SU-DHL-6 (cell line): ENCODE data around the gene MYBPC3.

ENCODE experiments used
- H2AFZ ChIP-seq: fragments of 200-600 bp; sonication (generic); 2 replicates; pipeline ENCODE4 v1.6.1; 2014; ENCODE audit warnings: low read depth, mild to moderate bottlenecking, moderate library complexity, mixed read lengths, antibody characterized with exemption, low read length; ENCODE audit not compliant: severe bottlenecking
- H3F3A ChIP-seq: fragments of 200-600 bp; shearing (Covaris generic); 2 replicates; pipeline ENCODE4 v1.6.0; 2016; ENCODE audit warnings: antibody characterized with exemption, mild to moderate bottlenecking; ENCODE audit not compliant: insufficient read depth
- H3K27ac ChIP-seq: fragments of 200-600 bp; sonication (generic); 2 replicates; pipeline ENCODE4 v1.5.1; 2016; ENCODE audit warnings: low read depth, mild to moderate bottlenecking, low read length, moderate library complexity, mixed read lengths
- H3K27me3 ChIP-seq: fragments of 200-600 bp; sonication (generic), shearing (Covaris generic); 2 replicates; pipeline ENCODE4 v1.6.0; 2014; ENCODE audit warnings: mild to moderate bottlenecking, low read length
- H3K36me3 ChIP-seq: fragments of 200-600 bp; sonication (generic); 2 replicates; pipeline ENCODE4 v1.6.1; 2014; ENCODE audit warnings: mild to moderate bottlenecking, low read length, mixed read lengths
- H3K4me2 ChIP-seq: fragments of 300-600, 200-600 bp; shearing (Covaris generic), sonication (generic); 2 replicates; pipeline ENCODE4 v1.6.0; 2014; ENCODE audit warnings: low read length, low read depth, mild to moderate bottlenecking; ENCODE audit not compliant: poor library complexity, severe bottlenecking
- H3K4me3 ChIP-seq: fragments of 200-600 bp; sonication (generic); 2 replicates; pipeline ENCODE4 v1.5.1; 2014; ENCODE audit warnings: antibody characterized with exemption, low read length, mild to moderate bottlenecking, mixed read lengths; ENCODE audit not compliant: insufficient read depth, poor library complexity, severe bottlenecking
- H3K79me2 ChIP-seq: fragments of 200-600 bp; sonication (generic); 2 replicates; pipeline ENCODE4 v1.6.1; 2014; ENCODE audit warnings: mild to moderate bottlenecking, low read length, moderate library complexity; ENCODE audit not compliant: insufficient read depth
- H3K9ac ChIP-seq: fragments of 200-600 bp; sonication (generic); 2 replicates; pipeline ENCODE4 v1.7.0; 2014; ENCODE audit warnings: mild to moderate bottlenecking, low read length
- H3K9me2 ChIP-seq: fragments of 200-600 bp; sonication (generic); replicated peaks from 2 replicates; pipeline ENCODE4 v1.6.1; 2014; ENCODE audit warnings: low read length; ENCODE audit not compliant: insufficient read depth
- H3K9me3 ChIP-seq: fragments of 200-600 bp; sonication (generic); 2 replicates; pipeline ENCODE4 v1.6.1; 2014; ENCODE audit warnings: low read length, mixed read lengths; ENCODE audit not compliant: insufficient read depth
- H4K20me1 ChIP-seq: fragments of 200-600 bp; sonication (generic); 2 replicates; pipeline ENCODE4 v1.6.1; 2014; ENCODE audit warnings: low read depth, mild to moderate bottlenecking, antibody characterized with exemption, low read length, moderate library complexity, mixed read lengths
- EZH2phosphoT487 ChIP-seq: fragments of 200-600 bp; sonication (generic), shearing (Covaris generic); conservative IDR thresholded peaks from 2 replicates; pipeline ENCODE4 v1.6.1; 2018; ENCODE audit warnings: mild to moderate bottlenecking, antibody characterized with exemption, low read length, moderate library complexity, mixed read lengths
- TF ChIP-seq, protein P1 (sequence below): fragments of 200-600 bp; sonication (generic); IDR thresholded peaks from one replicate; pipeline ENCODE4 v1.5.1; 2017; ENCODE audit warnings: antibody characterized with exemption, mild to moderate bottlenecking, low read length, moderate library complexity; ENCODE audit not compliant: insufficient read depth, poor library complexity, severe bottlenecking

The MYBPC3 gene

DNA sequence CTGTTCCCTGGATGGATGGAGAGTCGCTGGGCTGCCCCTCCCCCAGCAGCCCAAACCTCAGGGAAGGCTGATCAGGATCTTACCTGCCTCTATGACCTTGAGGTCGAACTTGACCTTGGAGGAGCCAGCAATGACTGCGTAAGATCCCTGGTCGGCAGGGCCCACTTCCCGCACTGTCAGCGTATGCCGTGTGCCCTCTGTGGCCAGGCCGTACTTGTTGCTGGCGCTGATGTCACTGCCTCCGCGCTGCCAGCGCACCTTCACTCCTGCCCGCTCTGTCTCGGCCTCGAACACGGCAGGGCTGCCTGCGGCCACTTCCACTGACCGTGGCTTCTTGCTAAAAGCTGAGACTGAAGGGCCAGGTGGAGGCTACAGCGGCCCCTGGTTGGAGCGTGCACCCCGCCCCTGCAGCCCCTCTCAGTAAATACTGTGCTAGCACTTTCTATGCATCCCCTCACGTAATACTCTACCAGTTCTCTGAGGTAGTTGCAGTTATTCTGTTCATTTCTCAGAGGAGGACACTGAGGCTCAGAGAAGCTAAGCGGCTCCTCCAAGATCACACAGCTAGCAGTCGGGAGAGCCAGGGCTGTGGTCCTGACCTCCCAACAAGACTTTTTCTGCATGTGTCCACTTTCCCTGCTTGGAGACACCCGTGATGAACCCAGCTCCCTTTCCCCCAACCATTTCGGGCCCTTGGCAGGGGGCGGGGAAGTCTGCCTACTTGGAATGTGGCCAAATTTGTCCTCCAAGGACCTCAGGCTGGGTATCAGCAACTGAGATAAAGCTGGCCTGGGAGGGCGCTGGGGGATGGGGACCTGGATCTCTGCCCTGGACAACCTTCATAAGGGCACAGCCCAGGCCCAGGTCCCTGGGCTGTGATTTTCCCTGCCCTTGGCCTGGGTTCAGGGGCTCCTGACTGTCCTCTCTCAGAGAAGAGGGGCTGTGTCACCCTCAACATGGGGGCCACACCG is 1.1 kb downstream of the MYBPC3 start:
- TF ChIP-seq EZH2phosphoT487, result no peak
- TF ChIP-seq, protein P1, sequence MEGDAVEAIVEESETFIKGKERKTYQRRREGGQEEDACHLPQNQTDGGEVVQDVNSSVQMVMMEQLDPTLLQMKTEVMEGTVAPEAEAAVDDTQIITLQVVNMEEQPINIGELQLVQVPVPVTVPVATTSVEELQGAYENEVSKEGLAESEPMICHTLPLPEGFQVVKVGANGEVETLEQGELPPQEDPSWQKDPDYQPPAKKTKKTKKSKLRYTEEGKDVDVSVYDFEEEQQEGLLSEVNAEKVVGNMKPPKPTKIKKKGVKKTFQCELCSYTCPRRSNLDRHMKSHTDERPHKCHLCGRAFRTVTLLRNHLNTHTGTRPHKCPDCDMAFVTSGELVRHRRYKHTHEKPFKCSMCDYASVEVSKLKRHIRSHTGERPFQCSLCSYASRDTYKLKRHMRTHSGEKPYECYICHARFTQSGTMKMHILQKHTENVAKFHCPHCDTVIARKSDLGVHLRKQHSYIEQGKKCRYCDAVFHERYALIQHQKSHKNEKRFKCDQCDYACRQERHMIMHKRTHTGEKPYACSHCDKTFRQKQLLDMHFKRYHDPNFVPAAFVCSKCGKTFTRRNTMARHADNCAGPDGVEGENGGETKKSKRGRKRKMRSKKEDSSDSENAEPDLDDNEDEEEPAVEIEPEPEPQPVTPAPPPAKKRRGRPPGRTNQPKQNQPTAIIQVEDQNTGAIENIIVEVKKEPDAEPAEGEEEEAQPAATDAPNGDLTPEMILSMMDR, result no peak
- no peaks in the 10 kb centered on the region for H4K20me1 ChIP-seq
- no peaks in the 10 kb centered on the region for H3K27me3 ChIP-seq
- H3K9me3 ChIP-seq, result no peaks in the 10 kb centered on the region
- H3K27ac ChIP-seq, result no peak overlapping the region
- no peaks in the 10 kb centered on the region for H3K36me3 ChIP-seq
- H3F3A ChIP-seq, result no peaks in the 10 kb centered on the region
- no peak overlapping the region for H3K9ac ChIP-seq
- no peak overlapping the region for H3K4me3 ChIP-seq
- no peak overlapping the region for H3K4me2 ChIP-seq
- H3K79me2 ChIP-seq, result no peaks in the 10 kb centered on the region
- H2AFZ ChIP-seq, result no peak overlapping the region
- H3K9me2 ChIP-seq, result no peaks in the 10 kb centered on the region

DNA sequence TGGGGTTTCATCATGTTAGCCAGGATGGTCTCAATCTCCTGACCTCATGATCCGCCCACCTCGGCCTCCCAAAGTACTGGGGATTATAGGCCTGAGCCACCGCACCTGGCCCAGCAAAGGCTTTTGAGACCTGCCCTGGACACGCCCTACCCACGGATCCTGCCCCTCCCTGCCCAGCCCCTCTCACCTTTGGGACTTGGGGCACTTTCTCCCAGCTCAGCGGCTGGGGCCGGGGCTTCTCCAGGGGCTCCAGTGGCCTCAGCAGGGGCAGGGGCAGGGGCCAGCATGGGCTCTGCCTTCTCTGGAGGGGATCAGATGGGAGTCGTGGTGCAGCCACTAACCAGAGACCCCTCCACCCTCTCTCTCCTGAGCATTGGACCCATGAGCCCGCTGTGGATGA is 2.2 kb downstream of the MYBPC3 start:
- Histone ChIP-seq H3K4me3 (no peak overlapping the region), H3F3A (no peaks in the 10 kb centered on the region), H3K4me2 (no peak overlapping the region), H3K9ac (no peak overlapping the region), H3K9me3 (no peaks in the 10 kb centered on the region), H3K36me3 (no peaks in the 10 kb centered on the region), H4K20me1 (no peaks in the 10 kb centered on the region), H2AFZ (no peak overlapping the region), H3K27me3 (no peaks in the 10 kb centered on the region), H3K9me2 (no peaks in the 10 kb centered on the region), H3K79me2 (no peaks in the 10 kb centered on the region), H3K27ac (no peak overlapping the region)
- no peak for TF ChIP-seq EZH2phosphoT487
- TF ChIP-seq, protein P1, result no peak

DNA sequence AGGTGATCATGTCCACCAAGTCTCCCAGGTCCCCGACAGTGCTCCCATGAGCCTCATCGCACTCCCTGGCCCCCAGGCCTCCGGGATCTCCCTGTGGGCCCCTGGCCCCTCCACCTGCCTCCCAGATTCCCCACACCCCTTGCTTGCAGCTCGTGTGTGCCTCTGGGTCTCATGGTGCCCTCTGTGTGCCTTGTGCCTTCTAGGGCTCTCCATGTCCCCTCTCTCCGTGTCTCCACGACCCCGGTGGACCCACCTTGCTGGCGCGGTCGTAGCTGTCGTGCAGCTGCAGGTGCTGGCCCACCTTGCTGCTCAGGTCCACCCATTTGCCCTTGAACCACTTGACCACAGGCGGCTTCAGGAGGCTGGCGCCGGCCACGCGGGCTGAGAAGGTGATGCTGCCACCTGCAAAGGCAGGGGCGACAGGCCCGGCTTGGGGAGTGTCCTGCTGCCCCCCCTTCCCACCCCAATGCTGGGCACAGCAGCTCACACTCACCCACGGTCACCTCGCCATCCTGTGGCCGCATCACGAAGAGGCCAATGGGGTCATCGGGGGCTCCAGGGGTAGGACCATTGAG is 2.9 kb downstream of the MYBPC3 start:
- no peaks in the 10 kb centered on the region for H3K79me2 ChIP-seq
- H3K4me3 ChIP-seq, result no peak overlapping the region
- no peaks in the 10 kb centered on the region for H3K9me3 ChIP-seq
- no peaks in the 10 kb centered on the region for H3K27me3 ChIP-seq
- H2AFZ ChIP-seq, result no peak overlapping the region
- H3K27ac ChIP-seq, result no peak overlapping the region
- no peak overlapping the region for H3K4me2 ChIP-seq
- no peaks in the 10 kb centered on the region for H3F3A ChIP-seq
- H3K36me3 ChIP-seq, result no peaks in the 10 kb centered on the region
- no peaks in the 10 kb centered on the region for H3K9me2 ChIP-seq
- no peaks in the 10 kb centered on the region for H4K20me1 ChIP-seq
- no peak overlapping the region for H3K9ac ChIP-seq
- TF ChIP-seq, protein P1, result no peak
- no peak for TF ChIP-seq EZH2phosphoT487
